Mucosa of descending colon (tissue), 3 donors: ENCODE results near the gene APEH. TPM values are rescaled to one million over a fixed set of nuclear protein-coding genes. Genes with fewer than 3 reads are reported as not detected.

Experiments
- ATAC-seq: fragments of 200-7000 bp; cut with Tn5 transposase; one replicate; pipeline ENCODE4 v1.9.1; 2020; ENCODE audit warnings: mild to moderate bottlenecking, moderate library complexity
- DNase-seq, 3 donors: peaks; one replicate each; pipeline ENCODE4 v3.0.0-alpha.2; 2020
- H3K36me3 ChIP-seq: fragments of 200-600 bp; one replicate; pipeline ENCODE4 v1.8.0; 2021; ENCODE audit warnings: low read depth, mild to moderate bottlenecking
- H3K4me1 ChIP-seq: fragments of 200-600 bp; one replicate; pipeline ENCODE4 v1.8.0; 2021; ENCODE audit warnings: low read depth, mild to moderate bottlenecking
- H3K4me3 ChIP-seq: fragments of 200-600 bp; one replicate; pipeline ENCODE4 v1.8.0; 2021; ENCODE audit warnings: mild to moderate bottlenecking
- H3K9me3 ChIP-seq: fragments of 200-600 bp; one replicate; pipeline ENCODE4 v1.8.0; 2021; ENCODE audit warnings: mild to moderate bottlenecking
- intact Hi-C, 2 donors: fragments of 100-400 bp; cut with DNase I in 1 of 2; cut with micrococcal nuclease in 1 of 2; formaldehyde crosslinking; loops; one replicate each; pipeline versions ENCODE4 v1.11.0 to v1.11.1; 2022; cut with DNase I, micrococcal nuclease
- total RNA-seq, 3 donors: library from RNA; stranded (reverse); fragmentation: NEBNext Ultra II Directional in 2 of 3; extraction: Animal tissue kit (Norgen Biotek cat#: 25700) in 2 of 3; gene quantifications; one replicate each; pipeline versions ENCODE4 v1.2.1 to v1.2.4, GENCODE V29; 2021 to 2023
- TF ChIP-seq, protein P1 (sequence below): fragments of 200-600 bp; IDR thresholded peaks from one replicate; pipeline ENCODE4 v1.8.0; 2022; ENCODE audit warnings: antibody characterized with exemption, mild to moderate bottlenecking
- donor health status: DM: no; HTN: no; CAD: no; lungs with moderate emphysema.
- donor health status: DM: no; HTN: no; CAD: no.
- donor health status: DM: no; HTN: yes; CAD: no.

APEH gene
- total RNA-seq, 3 donors from 2014 or later: 110 to 176 (median 142) TPM

DNA sequence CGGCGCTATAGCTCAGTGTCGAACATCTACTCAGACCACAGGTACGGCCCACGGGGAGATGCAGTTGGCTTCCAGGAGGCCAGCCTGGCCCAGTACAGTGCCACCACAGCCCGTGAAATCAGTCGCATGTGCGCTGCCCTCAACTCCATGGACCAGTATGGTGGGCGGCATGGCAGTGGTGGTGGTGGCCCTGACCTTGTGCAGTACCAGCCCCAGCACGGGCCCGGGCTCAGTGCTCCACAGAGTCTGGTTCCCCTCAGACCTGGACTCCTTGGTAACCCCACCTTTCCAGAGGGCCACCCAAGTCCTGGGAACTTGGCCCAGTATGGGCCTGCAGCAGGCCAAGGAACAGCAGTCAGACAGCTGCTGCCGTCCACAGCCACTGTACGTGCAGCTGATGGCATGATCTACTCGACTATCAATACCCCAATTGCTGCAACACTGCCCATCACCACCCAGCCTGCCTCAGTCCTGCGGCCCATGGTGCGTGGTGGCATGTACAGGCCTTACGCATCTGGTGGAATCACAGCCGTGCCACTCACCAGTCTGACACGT is 18.3 kb upstream of the APEH start:
- ATAC-seq (no peak), DNase-seq (no peak)
- TF ChIP-seq, protein P1, sequence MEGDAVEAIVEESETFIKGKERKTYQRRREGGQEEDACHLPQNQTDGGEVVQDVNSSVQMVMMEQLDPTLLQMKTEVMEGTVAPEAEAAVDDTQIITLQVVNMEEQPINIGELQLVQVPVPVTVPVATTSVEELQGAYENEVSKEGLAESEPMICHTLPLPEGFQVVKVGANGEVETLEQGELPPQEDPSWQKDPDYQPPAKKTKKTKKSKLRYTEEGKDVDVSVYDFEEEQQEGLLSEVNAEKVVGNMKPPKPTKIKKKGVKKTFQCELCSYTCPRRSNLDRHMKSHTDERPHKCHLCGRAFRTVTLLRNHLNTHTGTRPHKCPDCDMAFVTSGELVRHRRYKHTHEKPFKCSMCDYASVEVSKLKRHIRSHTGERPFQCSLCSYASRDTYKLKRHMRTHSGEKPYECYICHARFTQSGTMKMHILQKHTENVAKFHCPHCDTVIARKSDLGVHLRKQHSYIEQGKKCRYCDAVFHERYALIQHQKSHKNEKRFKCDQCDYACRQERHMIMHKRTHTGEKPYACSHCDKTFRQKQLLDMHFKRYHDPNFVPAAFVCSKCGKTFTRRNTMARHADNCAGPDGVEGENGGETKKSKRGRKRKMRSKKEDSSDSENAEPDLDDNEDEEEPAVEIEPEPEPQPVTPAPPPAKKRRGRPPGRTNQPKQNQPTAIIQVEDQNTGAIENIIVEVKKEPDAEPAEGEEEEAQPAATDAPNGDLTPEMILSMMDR: no peak
- no peaks in the 10 kb centered on the region for H3K36me3 ChIP-seq
- intact Hi-C loops: no loop called here
- H3K4me3 ChIP-seq: no peak overlapping the region
- H3K9me3 ChIP-seq: no peaks in the 10 kb centered on the region
- H3K4me1 ChIP-seq: no peaks in the 10 kb centered on the region

DNA sequence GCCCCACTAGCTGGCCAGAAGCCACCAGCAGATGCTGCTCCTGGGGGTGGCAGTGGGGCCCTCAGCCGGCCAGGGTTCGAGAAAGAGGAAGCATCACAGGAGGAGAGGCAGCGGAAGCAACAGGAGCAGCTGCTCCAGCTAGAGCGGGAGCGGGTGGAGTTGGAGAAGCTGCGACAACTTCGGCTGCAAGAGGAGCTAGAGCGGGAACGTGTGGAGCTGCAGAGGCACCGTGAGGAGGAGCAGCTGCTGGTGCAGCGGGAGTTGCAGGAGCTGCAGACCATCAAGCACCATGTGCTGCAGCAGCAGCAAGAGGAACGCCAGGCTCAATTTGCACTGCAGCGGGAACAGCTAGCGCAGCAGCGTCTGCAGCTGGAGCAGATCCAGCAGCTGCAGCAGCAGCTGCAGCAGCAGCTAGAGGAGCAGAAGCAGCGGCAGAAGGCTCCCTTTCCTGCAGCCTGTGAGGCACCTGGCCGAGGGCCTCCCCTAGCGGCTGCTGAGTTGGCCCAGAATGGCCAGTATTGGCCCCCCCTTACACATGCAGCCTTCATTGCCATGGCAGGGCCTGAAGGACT is 17.5 kb upstream of the APEH start:
- Histone ChIP-seq H3K4me3 (no peak overlapping the region), H3K9me3 (no peaks in the 10 kb centered on the region), H3K36me3 (no peaks in the 10 kb centered on the region), H3K4me1 (no peaks in the 10 kb centered on the region)
- intact Hi-C loops: no loop called here
- DNase-seq (no peak), ATAC-seq (no peak)
- TF ChIP-seq, protein P1: no peak

DNA sequence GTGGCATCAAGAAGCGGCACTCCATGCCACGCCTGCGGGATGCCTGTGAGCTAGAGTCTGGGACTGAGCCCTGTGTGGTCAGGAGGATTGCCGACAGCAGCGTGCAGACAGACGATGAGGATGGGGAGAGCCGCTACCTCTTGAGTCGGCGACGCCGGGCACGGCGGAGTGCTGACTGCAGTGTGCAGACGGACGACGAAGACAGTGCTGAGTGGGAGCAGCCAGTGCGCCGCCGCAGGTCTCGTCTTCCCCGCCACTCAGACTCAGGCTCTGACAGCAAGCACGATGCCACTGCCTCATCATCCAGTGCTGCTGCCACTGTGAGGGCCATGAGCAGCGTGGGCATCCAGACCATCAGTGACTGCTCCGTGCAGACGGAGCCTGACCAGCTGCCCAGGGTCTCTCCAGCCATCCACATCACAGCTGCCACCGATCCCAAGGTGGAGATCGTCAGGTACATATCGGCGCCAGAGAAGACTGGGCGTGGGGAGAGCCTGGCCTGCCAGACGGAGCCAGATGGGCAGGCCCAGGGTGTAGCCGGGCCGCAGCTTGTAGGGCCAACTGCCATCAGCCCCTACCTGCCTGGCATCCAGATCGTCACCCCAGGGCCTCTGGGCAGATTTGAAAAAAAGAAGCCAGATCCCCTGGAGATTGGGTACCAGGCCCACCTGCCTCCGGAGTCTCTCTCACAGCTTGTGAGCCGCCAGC is 16.8 kb upstream of the APEH start:
- DNase-seq (no peak), ATAC-seq (no peak)
- H3K4me3 ChIP-seq: no peak overlapping the region
- no peaks in the 10 kb centered on the region for H3K4me1 ChIP-seq
- H3K36me3 ChIP-seq: no peaks in the 10 kb centered on the region
- intact Hi-C loops: no loop called here
- TF ChIP-seq, protein P1: no peak
- H3K9me3 ChIP-seq: no peaks in the 10 kb centered on the region

DNA sequence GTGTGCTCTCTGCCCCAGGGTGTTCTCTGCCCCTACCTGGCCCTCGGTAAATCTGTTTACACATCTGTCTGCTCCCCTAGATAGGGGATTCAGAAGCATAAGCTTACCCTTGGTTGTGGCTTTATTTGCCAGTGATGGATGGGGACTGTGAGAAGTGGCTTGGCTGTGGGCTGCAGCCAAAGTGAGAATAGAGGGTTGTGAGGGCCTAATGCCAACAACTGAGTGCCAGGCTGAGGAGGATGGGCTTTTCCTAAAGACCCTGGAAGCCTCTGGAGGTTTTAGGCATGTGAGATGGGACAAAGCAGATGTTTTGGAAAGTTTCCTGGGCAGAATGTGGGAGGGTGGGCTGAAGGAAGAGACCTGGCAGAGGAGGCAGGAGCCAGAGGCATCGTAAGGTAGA is 15.4 kb upstream of the APEH start:
- no peaks in the 10 kb centered on the region for H3K4me1 ChIP-seq

DNA sequence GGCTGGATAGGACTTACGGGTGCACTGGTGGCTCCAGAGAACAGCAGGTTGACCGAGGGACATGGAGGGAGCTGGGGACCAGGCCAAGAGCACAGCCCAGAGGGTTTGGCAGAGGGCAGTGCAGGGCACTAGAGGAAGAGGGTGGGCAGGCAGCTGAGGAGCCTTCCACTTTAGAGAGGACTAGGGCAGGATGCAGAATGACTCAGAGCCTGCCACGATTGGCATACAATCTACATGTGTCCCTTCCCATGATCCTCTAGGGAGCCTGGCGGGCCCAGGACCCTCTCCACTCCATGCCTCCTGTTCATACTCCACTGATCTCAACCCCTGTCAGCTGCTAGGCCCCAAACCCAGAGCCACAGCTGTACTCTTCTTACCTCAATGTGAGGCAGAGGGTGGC is 14.4 kb upstream of the APEH start:
- DNase-seq: no peak

More for the DNA sequence above, 15.4 kb upstream of the APEH start:
- no peaks in the 10 kb centered on the region for H3K9me3 ChIP-seq
- no peak overlapping the region for H3K4me3 ChIP-seq
- DNase-seq (no peak), ATAC-seq (no peak)
- TF ChIP-seq, protein P1: no peak
- intact Hi-C loops: no loop called here
- no peaks in the 10 kb centered on the region for H3K36me3 ChIP-seq

More for the DNA sequence above, 14.4 kb upstream of the APEH start:
- intact Hi-C loops: no loop called here
- no peak for ATAC-seq
- Histone ChIP-seq H3K4me1 (no peaks in the 10 kb centered on the region), H3K4me3 (no peak overlapping the region), H3K9me3 (no peaks in the 10 kb centered on the region), H3K36me3 (no peaks in the 10 kb centered on the region)
- TF ChIP-seq, protein P1: no peak
